Measurements from ENCODE around the gene ZBTB5.

ZBTB5 gene

GRCh38 chr9:37455884-37456647 lies 9.2 kb downstream of the ZBTB5 start:
- no peak for DNase-seq (ENCODE audit: low read depth)
- no peak for TF ChIP-seq CTCF (conservative IDR thresholded peaks at IDR 0.05; ENCODE audit: low read depth, low read length)
- H3K4me3 ChIP-seq (ENCODE audit: low read depth, low read length) = no peak overlapping the region

DNA sequence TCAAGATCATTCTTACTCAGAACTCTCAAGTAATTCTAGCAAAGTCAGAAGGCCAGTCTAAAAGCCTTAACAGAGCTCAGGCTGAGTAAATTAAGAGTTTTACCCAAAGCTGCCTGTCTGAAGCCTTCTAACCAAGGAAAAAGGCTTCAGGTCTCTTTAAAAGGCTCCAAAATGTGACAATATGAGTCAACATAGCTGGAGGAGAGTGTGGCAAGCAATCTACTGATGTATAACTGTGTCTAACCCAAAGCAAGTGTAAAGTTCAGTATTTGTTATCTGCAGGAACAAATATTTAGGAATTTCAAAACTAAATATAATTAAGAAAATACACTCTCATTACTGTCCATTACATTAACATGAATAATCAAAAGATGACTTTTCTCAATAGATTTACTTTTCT lies 11.0 kb downstream of the ZBTB5 start:
- no peak for TF ChIP-seq CTCF (conservative IDR thresholded peaks at IDR 0.05; ENCODE audit: low read depth, low read length)
- DNase-seq (ENCODE audit: low read depth) = no peak
- no peak overlapping the region for H3K4me3 ChIP-seq (ENCODE audit: low read depth, low read length)

DNA sequence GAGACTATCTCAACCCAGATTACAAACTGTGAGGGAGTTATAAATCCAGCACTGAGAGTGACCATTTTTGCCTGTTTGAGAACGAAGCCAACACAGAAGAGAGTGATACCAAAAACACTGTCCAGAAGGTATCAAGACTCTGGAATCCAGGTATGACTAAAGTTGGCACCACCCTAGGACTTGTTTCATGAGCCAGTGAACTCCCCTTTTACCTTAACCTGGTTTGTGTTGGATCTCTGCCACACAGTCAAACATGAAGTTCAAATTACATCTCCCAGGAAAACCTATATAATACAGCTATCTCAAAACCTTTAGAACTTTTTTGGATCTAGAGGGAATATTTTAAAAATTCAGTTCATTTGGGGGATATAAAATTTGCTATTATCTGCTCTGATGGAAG lies 11.4 kb downstream of the ZBTB5 start:
- no peak for TF ChIP-seq CTCF (conservative IDR thresholded peaks at IDR 0.05; ENCODE audit: low read depth, low read length)
- H3K4me3 ChIP-seq (ENCODE audit: low read depth, low read length) = no peak overlapping the region
- DNase-seq (ENCODE audit: low read depth) = no peak

DNA sequence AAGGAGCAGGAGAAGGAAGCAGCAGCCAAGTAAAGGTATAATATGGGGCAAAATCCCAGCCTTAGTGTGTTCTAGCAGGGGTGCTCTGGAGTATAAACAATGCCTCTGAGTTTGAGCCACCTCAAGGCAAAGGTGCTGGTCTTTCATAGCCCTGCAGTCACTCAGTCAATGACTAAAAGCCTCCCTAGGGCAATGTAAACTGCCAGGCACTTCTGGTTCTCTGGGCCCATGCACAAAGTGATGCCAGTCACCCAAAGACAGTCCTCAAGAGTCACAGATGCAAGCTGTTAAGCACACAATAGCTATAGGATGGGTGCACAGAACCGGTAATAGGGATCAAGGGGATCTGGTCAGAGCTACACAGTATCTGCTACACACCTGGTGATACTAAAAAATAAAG lies 12.6 kb downstream of the ZBTB5 start:
- TF ChIP-seq CTCF (conservative IDR thresholded peaks at IDR 0.05; ENCODE audit: low read depth, low read length) = no peak
- H3K4me3 ChIP-seq (ENCODE audit: low read depth, low read length) = no peak overlapping the region
- no peak for DNase-seq (ENCODE audit: low read depth)

DNA sequence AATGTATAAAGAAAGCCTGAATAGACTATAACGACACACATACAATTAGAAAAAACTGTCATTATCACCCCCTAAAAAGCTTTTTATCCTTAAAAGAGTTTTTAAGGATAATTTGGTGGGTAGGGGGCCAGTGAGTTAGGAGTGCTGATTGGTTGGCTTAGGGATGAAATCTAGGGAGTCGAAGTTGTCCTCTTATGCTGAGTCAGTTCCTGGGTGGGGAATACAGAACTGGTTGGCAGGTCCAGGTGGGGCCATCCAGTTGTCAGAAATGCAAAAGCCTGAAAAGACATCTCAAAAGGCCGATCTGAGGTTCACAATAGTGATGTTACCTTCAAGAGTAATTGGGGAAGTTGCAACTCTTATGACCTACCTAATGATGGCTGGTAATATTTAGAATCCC lies 13.6 kb downstream of the ZBTB5 start:
- no peak for TF ChIP-seq CTCF (conservative IDR thresholded peaks at IDR 0.05; ENCODE audit: low read depth, low read length)
- no peak for DNase-seq (ENCODE audit: low read depth)
- no peak overlapping the region for H3K4me3 ChIP-seq (ENCODE audit: low read depth, low read length)

GRCh38 chr9:37449862-37450632 lies 15.2 kb downstream of the ZBTB5 start:
- H3K4me3 ChIP-seq (ENCODE audit: low read depth, low read length) = no peak overlapping the region
- TF ChIP-seq CTCF (conservative IDR thresholded peaks at IDR 0.05; ENCODE audit: low read depth, low read length) = no peak
- no peak for DNase-seq (ENCODE audit: low read depth)
